ENCODE measurements around the gene ITM2B.

Gene ITM2B

DNA sequence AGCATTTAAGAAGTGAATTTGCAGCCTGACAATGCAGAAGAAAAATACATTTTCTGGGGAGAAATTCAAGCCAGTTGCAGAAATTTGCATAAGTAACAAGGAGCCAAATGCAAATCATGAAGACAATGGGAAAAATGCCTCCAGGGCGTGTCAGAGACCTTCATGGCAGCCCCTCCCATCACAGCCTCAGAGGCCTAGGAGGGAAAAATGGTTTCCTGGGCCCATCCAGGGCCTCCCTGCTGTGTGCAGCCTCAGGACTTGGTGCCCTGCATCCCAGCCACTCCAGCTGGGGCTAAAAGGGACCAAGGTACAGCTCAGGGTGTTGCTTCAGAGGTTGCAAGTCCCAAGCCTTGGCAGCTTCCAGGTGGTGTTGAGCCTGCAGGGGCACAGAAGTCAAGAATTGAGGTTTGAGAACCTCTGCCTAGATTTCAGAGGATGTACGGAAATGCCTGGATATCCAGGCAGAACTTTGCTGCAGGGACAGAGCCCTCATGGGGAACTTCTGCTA is 16.7 kb upstream of the ITM2B start:
- TF ChIP-seq, protein P1, sequence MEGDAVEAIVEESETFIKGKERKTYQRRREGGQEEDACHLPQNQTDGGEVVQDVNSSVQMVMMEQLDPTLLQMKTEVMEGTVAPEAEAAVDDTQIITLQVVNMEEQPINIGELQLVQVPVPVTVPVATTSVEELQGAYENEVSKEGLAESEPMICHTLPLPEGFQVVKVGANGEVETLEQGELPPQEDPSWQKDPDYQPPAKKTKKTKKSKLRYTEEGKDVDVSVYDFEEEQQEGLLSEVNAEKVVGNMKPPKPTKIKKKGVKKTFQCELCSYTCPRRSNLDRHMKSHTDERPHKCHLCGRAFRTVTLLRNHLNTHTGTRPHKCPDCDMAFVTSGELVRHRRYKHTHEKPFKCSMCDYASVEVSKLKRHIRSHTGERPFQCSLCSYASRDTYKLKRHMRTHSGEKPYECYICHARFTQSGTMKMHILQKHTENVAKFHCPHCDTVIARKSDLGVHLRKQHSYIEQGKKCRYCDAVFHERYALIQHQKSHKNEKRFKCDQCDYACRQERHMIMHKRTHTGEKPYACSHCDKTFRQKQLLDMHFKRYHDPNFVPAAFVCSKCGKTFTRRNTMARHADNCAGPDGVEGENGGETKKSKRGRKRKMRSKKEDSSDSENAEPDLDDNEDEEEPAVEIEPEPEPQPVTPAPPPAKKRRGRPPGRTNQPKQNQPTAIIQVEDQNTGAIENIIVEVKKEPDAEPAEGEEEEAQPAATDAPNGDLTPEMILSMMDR (conservative IDR thresholded peaks at IDR 0.05) = no peak
- no peak overlapping the region for H3K27ac ChIP-seq

DNA sequence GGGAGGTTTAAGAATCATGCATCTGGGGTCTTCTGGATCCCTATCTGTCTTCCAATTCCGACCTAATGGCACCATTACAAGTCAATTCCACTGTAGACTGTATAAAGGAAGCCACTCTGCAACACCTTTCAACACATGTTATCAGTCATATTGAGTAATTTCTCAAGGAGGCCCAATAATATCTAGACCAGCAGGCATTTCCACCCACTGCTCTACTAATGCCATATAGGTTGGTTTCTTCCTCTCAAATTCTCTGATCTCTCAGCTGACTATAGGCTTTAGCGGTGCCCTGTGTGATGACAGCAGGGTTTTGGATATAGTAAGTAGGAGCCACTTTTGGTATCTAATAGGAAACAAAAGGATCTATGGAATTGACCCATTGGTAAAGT is 12.4 kb upstream of the ITM2B start:
- no peak overlapping the region; the same call in 1 of the 2 replicates for H3K27ac ChIP-seq
- TF ChIP-seq, protein P1 (conservative IDR thresholded peaks at IDR 0.05) = no peak

DNA sequence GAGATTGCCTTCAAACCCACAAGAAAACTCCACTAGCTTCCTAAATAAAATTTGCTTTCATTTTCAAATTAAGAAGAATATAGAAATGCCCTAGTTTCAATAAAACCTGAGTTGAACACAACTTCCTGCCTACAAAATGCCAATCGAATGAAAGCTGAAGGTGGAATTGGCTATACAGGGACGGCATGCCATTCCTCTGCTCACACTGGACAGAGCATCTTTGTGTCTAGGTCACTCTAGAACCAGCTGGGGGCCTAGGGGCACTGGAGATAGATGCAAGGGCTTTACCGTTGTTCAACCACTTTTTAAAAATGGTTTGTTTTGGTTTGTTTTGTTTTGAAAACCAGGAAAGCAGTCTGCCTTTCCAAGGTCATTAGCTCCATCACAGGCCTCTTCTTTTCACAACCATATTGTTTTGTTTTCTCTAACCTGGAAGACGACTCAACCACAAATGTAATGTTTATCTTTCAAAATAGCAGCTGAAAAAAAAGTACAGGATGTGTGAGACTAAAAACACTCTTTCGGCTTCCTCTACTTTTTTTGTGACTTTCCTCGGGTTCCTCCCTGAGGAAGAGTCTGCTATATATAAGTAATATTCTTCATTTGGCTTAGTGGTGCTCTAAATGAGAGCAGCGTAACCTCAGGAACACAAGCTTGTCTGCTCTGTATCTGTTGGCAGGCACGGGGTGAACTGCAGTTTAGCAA is 11.9 kb upstream of the ITM2B start:
- TF ChIP-seq, protein P1 (conservative IDR thresholded peaks at IDR 0.05) = no peak
- H3K27ac ChIP-seq = peak overlapping the region; percentile 45

DNA sequence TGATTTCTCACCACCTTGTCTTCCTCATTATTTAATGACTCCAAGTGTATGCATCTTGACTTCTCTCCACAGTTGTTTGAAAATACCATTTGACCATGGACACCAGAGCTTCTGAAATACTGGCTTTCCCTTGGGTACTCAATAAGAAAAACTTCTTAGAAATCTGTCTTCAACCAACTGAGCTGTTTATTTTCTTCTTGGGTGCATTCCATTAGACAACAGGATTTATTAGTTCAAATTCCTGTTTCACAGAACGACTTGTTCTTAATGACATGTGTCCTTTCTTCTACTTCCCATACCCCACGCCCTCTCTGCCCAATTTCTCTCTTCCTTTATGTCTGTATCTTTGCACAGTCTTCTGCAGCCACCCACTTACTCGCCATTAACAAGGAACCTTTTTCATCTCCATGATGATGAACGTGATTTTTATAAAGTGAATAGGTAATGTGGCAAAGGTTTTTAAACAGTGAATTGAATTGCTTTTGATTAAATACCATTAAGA is 11.3 kb upstream of the ITM2B start:
- peak overlapping the region; percentile 45 for H3K27ac ChIP-seq
- TF ChIP-seq, protein P1 (conservative IDR thresholded peaks at IDR 0.05) = no peak

DNA sequence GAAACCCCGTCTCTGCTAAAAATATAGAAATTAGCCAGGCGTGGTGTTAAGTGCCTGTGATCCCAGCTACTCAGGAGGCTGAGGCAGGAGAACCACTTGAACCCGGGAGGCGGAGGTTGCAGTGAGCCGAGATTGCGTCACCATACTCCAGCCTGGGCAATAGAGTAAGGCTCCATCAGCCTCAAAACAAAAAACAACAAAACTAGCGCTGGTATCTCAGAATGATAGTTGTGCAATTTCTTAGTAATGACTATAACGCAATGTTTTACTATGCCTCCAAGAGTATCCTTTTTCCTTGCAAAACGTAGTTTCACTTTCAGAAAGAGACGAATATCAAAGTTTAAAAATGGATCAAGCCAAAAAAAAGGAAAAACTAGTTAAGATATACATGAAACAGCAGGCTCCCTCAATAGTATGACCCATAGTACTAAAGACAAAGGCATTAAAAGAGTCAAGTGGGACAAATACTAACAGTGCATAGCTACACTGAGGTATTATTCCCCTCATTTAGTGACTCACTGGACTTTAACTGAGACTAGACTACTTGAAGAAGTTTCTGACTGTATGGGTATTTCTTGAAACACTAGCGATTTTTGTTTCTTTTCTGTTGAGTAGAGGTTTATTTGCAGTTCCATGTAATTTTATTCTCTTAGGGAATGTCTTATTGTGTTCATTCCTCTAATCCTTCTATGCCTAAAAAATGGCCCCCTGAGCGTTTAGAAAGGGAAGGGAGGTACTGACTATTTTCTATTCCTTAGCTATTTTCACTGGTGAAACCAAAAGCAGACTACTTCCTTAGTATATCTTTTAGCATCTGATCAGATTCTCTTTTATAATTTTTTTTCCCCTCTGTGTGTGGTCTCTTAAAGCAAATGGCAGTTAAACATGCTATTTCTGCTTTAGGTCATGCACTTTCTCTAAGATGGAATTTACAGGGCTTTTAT is 10.4 kb upstream of the ITM2B start:
- TF ChIP-seq, protein P1 (conservative IDR thresholded peaks at IDR 0.05) = no peak
- peak overlapping the region; percentile 45 for H3K27ac ChIP-seq

DNA sequence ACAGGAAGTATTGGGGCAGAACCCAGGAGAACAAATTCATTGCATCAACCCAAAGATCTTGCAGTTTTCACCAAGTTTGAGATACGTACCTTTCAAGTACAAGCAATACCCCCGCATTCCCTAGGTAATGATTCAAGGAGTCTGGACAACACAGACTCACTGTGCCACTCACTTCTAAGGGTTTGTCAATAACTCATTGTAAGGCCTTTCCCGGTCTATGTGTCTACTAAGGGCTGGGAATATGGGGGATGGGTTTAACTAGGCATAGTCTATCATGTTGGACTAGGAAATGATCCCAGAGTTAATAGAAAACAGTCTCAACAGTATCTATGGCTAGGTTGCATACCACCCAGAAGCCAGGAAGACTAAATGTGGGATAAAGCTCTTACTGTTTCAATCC is 8.3 kb upstream of the ITM2B start:
- TF ChIP-seq, protein P1 (conservative IDR thresholded peaks at IDR 0.05) = no peak

DNA sequence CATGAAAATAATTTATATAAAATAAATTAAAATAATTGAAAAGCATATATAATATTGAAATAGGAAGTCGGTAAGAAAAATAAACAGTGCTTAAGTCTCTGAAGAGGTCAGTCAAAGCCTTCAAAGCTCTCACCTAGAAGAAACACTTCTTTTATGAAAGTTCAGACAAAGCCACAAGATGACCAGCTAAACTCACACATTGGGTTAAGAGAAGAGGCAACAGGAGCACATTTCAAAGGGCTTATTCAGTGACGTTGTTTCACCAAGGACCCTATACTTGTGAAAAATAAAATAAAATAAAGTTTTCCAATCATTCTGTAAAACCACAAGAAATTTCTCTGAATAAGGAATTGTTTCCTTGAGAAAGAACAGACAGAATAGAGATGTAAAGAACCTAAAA is 2.5 kb upstream of the ITM2B start:
- TF ChIP-seq, protein P1 (conservative IDR thresholded peaks at IDR 0.05) = no peak
- no peak overlapping the region for H3K27ac ChIP-seq

More for the DNA sequence above, 8.3 kb upstream of the ITM2B start:
- H3K27ac ChIP-seq = no peak overlapping the region
